Measurements from ENCODE around the gene STPG3. TPM values are rescaled to one million over a fixed set of nuclear protein-coding genes. Genes with fewer than 3 reads are reported as not detected.
"Not testable (repeated sequence)": the region's sequence is repeated elsewhere in the genome, so short reads cannot be mapped to it uniquely, and the experiment has no call there.

STPG3 gene
- total and polyA plus RNA-seq, 7 donors, result 0.08 TPM; not detected in 6

DNA sequence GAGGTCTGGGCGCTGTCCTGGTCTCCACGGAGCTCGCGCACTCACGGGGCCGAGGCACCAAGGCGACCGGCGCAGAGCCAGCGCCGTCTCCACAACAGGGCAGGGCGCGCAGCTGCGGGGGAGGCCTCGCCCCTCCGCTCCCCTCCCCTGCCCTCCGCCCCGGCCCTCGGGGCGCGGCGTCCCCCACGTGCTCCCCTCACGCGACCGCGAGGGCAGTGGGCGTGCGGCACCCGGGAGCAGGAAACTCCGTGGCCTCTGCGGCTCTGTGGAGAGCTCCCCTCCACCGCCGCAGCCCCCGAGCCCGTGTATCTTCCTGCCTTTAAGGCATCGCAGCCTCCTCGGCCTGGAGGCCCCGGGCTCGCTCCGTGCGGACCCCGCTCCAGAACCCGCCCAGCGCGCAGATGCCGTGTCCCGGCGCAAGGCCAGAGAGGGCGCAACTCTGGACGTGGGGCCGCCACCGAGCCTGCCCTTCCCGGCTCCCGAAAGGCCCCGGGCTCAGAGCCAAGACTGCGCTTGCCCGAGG, 10.7 kb upstream of the STPG3 start:
- peaks cover 65% of the 10 kb centered on the region for H3K4me1 ChIP-seq
- 0 to 1% (median 0%) methylated on average over 39 to 58 of the region's 58 CpGs for WGBS, 3 donors
- TF ChIP-seq, protein P1, sequence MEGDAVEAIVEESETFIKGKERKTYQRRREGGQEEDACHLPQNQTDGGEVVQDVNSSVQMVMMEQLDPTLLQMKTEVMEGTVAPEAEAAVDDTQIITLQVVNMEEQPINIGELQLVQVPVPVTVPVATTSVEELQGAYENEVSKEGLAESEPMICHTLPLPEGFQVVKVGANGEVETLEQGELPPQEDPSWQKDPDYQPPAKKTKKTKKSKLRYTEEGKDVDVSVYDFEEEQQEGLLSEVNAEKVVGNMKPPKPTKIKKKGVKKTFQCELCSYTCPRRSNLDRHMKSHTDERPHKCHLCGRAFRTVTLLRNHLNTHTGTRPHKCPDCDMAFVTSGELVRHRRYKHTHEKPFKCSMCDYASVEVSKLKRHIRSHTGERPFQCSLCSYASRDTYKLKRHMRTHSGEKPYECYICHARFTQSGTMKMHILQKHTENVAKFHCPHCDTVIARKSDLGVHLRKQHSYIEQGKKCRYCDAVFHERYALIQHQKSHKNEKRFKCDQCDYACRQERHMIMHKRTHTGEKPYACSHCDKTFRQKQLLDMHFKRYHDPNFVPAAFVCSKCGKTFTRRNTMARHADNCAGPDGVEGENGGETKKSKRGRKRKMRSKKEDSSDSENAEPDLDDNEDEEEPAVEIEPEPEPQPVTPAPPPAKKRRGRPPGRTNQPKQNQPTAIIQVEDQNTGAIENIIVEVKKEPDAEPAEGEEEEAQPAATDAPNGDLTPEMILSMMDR (IDR thresholded peaks at IDR 0.05), result no peak
- no peaks in the 10 kb centered on the region for H3K27me3 ChIP-seq (ENCODE audit: insufficient read depth in 3 of 3, low read length in 2 of 3)
- DNase-seq, result peak; percentile 80 to 88
- peaks cover 0 to 23% of the 10 kb centered on the region in 2 donors for H3K36me3 ChIP-seq (ENCODE audit: insufficient read depth in 1 of 2, low read depth in 1 of 2)
- peak overlapping the region; percentile 97 for H3K4me3 ChIP-seq
- no peaks in the 10 kb centered on the region for H3K9me3 ChIP-seq
- intact Hi-C loops (cut with DNase I), result no loop called here
- ATAC-seq, result peak; percentile 29 to 46 (median 42)
- H3K27ac ChIP-seq, result peak overlapping the region; percentile 98

DNA sequence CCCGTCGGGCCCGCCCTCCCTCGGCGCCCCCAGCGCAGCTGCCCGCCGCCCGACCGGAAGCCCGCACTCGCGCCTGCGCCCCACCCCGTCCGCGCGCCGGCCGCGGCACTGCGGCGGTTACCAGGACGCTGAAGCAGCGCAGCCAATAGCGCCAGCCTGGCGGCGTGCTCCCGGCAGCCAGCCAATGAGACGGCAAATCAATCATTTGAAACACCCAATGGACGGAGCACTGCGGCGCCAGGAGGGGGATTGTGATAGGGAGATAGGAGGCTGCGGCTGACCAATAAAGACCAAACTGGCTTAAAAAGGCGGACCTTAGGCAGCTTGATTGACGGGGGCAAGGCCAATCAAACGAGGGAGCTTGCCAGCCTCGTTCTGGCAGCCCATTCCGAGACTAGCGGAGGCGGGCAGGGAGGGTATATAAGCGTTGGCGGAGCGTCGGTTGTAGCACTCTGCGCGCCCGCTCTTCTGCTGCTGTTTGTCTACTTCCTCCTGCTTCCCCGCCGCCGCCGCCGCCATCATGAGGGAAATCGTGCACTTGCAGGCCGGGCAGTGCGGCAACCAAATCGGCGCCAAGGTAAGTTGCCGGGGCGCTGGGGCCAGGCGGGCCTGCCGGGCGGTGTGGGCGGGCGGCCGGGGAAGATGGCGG, 10.1 kb upstream of the STPG3 start, which contains the start of gene TUBB4B:
TSS of gene TUBB4B (plus strand) at position 447 of the 649 bp plus-strand sequence. CDS start at position 521, 74 bp downstream.
- Histone ChIP-seq H3K36me3 (ENCODE audit: insufficient read depth in 1 of 2, low read depth in 1 of 2) (peaks cover 0 to 23% of the 10 kb centered on the region in 2 donors), H3K9me3 (no peaks in the 10 kb centered on the region), H3K4me1 (peaks cover 63% of the 10 kb centered on the region), H3K27ac (peak within 1 kb of the TSS; percentile 98), H3K27me3 (ENCODE audit: insufficient read depth in 3 of 3, low read length in 2 of 3) (no peaks in the 10 kb centered on the region), H3K4me3 (peak within 1 kb of the TSS; percentile 97)
- 0 to 2% (median 1%) methylated on average over 48 to 67 of the region's 67 CpGs for WGBS, 3 donors
- DNase-seq (peak; percentile 100), ATAC-seq (peak; percentile 80 to 90 (median 84))
- TF ChIP-seq, protein P1 (IDR thresholded peaks at IDR 0.05), result no peak
- intact Hi-C loops (cut with DNase I), result no loop called here

DNA sequence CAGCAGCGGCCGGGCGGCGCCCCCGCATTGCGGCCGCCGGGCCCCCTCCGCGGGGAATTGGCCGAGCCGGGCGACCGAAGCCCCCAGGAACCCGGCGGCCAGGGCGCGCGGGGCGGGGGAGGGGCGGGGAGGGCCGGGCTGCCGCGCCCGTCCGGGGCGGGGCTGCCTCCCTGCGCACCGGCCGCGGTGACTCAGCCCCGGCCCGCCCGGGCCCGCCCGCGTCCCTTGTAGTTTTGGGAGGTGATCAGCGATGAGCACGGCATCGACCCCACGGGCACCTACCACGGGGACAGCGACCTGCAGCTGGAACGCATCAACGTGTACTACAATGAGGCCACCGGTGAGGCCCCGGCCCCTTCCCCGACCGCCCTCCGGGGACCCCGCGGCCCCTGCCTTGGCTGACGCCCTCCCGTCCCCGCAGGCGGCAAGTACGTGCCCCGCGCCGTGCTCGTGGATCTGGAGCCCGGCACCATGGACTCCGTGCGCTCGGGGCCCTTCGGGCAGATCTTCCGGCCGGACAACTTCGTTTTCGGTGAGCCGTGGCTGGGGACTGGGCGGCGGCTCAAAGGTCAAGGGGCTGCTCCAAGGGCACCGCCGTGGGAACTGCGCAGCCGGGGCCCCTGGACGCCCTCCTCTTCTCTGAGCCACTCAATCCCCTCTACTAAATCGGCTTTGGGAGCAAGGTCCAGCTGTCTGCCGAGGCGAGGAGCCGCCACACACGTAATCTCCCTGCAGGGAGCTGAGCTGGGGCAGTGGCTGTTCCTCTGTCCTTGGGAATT, 9.4 kb upstream of the STPG3 start:
- TF ChIP-seq, protein P1 (IDR thresholded peaks at IDR 0.05), result no peak
- DNase-seq (peak; percentile 79 to 88), ATAC-seq (peak; percentile 23 to 48 (median 34))
- intact Hi-C loops (cut with DNase I), result no loop called here
- H3K9me3 ChIP-seq, result no peaks in the 10 kb centered on the region
- peaks cover 62% of the 10 kb centered on the region for H3K4me1 ChIP-seq
- WGBS, 3 donors, result 1 to 2% (median 1%) methylated on average over 36 to 83 of the region's 83 CpGs
- peaks cover 0 to 23% of the 10 kb centered on the region in 2 donors for H3K36me3 ChIP-seq (ENCODE audit: insufficient read depth in 1 of 2, low read depth in 1 of 2)
- H3K27ac ChIP-seq, result peak overlapping the region; percentile 98
- no peaks in the 10 kb centered on the region for H3K27me3 ChIP-seq (ENCODE audit: insufficient read depth in 3 of 3, low read length in 2 of 3)
- peak overlapping the region; percentile 97 for H3K4me3 ChIP-seq

DNA sequence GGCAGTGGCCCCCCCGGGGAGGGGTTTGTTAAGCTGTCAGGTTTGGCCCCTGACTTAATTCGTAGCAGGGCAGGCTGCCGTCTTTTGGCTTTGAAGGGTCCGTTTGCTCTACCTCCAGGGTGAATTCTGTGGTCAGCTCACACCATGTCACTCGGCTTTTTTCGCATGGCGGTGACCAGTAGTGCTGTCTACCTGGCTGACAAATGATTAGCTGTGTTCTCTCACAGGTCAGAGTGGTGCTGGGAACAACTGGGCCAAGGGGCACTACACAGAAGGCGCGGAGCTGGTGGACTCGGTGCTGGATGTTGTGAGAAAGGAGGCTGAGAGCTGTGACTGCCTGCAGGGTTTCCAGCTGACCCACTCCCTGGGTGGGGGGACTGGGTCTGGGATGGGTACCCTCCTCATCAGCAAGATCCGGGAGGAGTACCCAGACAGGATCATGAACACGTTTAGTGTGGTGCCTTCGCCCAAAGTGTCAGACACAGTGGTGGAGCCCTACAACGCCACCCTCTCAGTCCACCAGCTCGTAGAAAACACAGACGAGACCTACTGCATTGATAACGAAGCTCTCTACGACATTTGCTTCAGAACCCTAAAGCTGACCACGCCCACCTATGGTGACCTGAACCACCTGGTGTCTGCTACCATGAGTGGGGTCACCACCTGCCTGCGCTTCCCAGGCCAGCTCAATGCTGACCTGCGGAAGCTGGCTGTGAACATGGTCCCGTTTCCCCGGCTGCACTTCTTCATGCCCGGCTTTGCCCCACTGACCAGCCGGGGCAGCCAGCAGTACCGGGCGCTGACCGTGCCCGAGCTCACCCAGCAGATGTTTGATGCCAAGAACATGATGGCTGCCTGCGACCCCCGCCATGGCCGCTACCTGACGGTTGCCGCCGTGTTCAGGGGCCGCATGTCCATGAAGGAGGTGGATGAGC, 8.6 kb upstream of the STPG3 start:
- TF ChIP-seq, protein P1 (IDR thresholded peaks at IDR 0.05), result no peak
- H3K9me3 ChIP-seq, result no peaks in the 10 kb centered on the region
- peak overlapping the region; percentile 98 for H3K27ac ChIP-seq
- ATAC-seq (no peak), DNase-seq (no peak)
- intact Hi-C loops (cut with DNase I), result no loop called here
- H3K4me1 ChIP-seq, result peaks cover 55% of the 10 kb centered on the region
- H3K36me3 ChIP-seq (ENCODE audit: insufficient read depth in 1 of 2, low read depth in 1 of 2), result peaks cover 0 to 23% of the 10 kb centered on the region in 2 donors
- H3K4me3 ChIP-seq, result peak overlapping the region; percentile 97
- 65 to 71% (median 66%) methylated on average over 36 of the region's 36 CpGs for WGBS, 3 donors
- no peaks in the 10 kb centered on the region for H3K27me3 ChIP-seq (ENCODE audit: insufficient read depth in 3 of 3, low read length in 2 of 3)

DNA sequence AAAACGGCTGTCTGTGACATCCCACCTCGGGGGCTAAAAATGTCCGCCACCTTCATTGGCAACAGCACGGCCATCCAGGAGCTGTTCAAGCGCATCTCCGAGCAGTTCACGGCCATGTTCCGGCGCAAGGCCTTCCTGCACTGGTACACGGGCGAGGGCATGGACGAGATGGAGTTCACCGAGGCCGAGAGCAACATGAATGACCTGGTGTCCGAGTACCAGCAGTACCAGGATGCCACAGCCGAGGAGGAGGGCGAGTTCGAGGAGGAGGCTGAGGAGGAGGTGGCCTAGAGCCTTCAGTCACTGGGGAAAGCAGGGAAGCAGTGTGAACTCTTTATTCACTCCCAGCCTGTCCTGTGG, 7.8 kb upstream of the STPG3 start:
- WGBS, 3 donors, result 88 to 95% (median 91%) methylated on average over 13 to 18 of the region's 18 CpGs
- ATAC-seq; H3K9me3 ChIP-seq; intact Hi-C loops (cut with DNase I); H3K27me3 ChIP-seq (ENCODE audit: insufficient read depth in 3 of 3, low read length in 2 of 3); DNase-seq: not testable (repeated sequence)
- Histone ChIP-seq H3K4me1 (peaks cover 54% of the 10 kb centered on the region), H3K4me3 (peak overlapping the region; percentile 97), H3K27ac (peak overlapping the region; percentile 58), H3K36me3 (ENCODE audit: insufficient read depth in 1 of 2, low read depth in 1 of 2) (peaks cover 0 to 23% of the 10 kb centered on the region in 2 donors)
